NCI-H1694 treated with DMSO at 0.1 percent for 48 hours (cell line): ENCODE data around the gene NCOR1.
"Not testable (repeated sequence)": the region's sequence is repeated elsewhere in the genome, so short reads cannot be mapped to it uniquely, and the experiment has no call there.

Experiments used
- DNase-seq: peaks from one replicate; lab custom pipeline; 2025; lab: John Stamatoyannopoulos, UW

Gene NCOR1

DNA sequence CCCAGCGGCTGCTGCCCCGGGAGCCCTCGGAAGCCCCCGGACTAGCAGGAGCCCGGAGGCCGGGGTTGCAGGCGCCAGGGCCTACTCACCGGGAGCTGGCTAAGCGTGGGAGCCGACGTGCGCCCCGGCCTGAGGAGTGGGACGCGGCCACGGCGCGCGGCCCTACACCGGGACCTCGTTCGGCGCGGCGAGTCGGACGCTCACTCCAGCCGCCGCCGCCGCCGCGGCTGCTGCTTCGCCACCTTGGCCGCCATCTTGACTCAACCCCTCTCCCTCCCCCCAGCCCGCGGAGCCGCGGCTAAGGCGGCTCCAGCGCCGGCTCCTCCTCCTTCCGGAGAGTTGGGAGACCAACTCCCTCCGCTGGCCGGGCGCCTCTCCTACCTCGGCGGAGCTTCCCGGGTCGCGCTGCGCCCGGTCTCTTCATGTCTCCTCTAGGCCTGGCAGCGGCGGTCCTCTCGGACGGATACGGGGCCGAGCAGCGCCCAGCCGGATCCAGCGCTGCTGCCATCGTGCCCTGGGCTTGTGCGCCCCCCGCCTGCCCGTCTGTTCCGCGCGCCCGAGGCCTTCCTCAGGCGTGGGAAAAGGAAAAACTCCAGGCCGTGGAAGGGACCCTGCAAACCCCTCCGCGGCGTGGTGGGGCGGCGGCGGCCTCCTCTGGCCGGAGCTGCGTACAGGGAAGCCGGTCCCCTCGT lies at the start of gene NCOR1:
Gene NCOR1 (minus strand): TSS at position 262 of the 692 bp plus-strand sequence. CDS start 20,965 bp downstream, outside the sequence.
- DNase-seq: peak; percentile 88

- no peak for DNase-seq
Measured at GRCh38 chr17:16262201-16262600, 46.9 kb upstream of the NCOR1 start.

DNA sequence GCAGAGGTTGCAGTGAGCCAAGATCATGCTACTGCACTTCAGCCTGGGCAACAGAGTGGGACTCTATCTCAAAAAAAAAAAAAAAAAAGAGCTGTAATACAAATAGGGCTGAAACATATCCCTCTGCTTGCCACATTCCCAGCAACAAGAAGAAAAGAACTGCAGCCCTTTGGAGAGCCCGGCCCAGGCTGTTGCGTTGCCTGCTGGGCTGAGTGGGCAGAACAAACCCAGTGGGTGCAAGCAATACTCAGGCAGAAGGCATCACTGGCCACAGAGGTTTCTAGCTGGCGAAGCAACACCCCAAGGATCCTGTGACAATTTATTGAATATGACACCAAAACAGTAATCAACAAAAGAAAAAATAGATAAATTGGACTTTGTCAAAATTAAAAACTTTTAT lies 45.7 kb upstream of the NCOR1 start:
- no peak for DNase-seq

GRCh38 chr17:16259926-16260325 lies 44.6 kb upstream of the NCOR1 start:
- no peak for DNase-seq

GRCh38 chr17:16258901-16259300 lies 43.6 kb upstream of the NCOR1 start:
- DNase-seq: no peak

DNA sequence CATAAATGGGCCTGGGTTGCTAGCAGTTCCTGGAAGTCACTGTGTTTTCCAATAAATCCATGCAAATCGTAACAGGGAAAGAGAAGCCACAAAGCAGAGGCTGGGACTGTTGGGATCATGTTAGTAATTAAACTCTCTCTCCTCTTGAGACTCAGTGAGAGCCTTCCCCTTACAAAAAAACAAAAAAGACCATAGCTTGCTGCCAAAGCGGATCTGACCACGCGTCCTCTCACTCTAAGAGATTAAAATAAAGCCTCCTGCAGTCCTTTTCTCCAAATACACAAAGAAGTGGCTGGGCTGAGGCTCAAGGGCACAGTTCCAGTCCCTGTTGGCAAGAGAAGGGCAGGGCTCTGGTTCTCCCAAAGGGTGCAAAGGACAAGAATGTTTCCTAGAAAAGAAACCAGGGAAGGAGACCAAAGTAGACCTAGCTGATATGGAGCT lies 40.2 kb upstream of the NCOR1 start:
- DNase-seq: no peak

DNA sequence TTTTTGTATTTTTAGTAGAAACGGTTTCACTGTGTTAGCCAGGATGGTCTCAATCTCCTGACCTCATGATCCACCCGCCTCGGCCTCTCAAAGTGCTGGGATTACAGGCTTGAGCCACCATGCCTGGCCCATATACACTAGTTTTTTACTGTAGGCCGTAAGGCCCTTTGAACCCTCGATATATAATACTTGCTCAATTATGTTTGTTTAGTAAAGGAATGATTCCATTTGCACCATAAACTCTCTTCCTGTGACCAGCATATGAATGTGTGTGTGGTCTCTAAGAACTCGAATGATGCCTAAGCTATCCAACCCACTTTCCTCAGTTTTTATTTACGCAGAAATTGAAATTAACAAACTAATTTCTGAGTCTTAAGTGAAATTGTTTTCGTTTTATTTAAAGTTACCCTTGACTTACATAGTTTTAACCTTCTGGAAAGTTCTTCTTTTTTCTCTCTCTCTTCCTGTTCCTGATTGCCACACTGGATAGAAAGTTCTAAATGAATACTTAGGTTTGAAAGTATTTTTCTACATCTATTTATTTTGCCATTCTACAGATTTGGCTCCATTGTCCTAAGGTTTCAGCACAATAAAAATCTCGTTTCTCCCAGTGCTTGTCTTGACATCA lies 39.6 kb upstream of the NCOR1 start:
- DNase-seq: no peak

GRCh38 chr17:16251556-16251955 lies 36.2 kb upstream of the NCOR1 start:
- no peak for DNase-seq

DNA sequence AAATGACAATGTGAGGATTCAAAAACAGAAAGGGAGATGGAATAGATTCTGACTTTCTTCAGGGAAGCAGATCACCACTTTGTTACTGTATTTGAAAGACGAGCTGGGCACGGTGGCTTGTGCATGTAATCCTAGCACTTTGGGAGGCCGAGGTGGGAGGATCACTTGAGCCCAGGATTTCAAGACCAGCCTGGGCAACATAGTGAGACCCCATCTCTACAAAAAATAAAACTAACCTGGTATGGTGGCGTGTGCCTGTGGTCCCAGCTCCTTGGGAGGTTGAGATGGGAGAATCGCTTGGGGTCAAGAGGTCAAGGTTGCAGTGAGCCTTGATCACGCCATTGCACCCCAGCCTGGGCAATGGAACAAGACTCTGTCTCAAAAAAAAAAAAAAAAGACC lies 35.7 kb upstream of the NCOR1 start:
- no peak for DNase-seq

- no peak for DNase-seq
Measured at GRCh38 chr17:16250635-16251034, 35.3 kb upstream of the NCOR1 start.

DNA sequence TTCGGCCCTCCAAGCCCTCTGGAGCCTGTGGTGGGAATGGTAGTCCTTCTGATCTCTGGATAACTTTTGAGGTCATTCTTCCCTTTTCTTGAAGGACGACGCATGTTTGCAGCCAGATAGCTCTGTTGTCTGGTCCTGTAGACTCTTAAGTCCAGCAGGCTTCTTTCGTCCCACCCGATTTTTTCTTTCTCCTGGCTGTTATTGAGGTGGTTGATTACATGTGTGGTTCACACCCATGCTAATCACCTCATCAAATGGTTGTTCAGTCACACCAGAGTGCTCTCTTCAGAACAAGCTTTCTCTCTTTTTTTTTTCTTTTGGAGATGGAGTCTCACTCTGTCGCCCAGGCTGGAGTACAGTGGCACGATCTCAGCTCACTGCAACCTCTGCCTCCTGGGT lies 32.3 kb upstream of the NCOR1 start:
- DNase-seq: no peak

- no peak for DNase-seq
Measured at GRCh38 chr17:16243801-16244567, 28.6 kb upstream of the NCOR1 start.

DNA sequence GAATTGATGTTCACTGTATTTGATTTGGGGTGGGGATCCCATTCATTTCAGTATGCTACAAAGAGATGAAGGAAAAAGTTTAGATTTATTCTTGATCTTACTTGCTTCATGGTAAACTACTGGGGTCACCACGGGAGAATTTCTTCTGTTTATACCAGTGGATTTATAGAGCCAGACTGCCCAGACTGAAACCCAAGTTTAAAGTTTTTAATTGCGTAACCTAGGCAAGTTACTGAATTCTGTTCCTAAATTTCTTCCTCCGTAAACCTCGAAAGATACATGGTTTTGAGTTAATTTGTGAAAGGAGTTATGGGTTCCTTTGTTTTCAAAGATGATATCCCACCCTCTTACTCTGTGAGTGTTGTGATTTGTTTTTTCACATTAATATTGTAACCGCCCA lies 28.1 kb upstream of the NCOR1 start:
- DNase-seq: no peak

DNA sequence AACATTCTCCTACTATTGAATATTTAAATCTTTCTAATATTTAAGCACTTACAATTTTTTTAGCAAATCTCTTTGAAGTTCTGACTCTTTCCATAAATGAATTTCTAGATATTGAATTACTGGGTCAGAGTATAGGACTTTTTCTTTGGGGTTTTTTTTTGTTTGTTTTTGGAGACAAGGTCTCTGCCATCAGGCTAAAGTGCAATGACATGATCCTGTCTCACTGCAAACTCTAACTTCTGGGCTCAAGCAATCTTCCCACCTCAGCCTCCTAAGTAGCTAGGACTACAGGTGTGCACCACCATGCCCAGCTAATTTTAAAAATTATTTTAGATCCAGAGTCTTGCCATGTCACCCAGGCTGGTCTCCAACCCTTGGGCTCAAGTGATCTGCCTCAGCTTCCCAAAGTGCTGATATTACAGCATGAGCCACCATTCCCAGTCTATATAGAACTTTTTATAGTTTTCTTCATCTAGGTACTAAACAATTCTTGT lies 26.6 kb upstream of the NCOR1 start:
- no peak for DNase-seq

GRCh38 chr17:16239931-16240330 lies 24.6 kb upstream of the NCOR1 start:
- no peak for DNase-seq

DNA sequence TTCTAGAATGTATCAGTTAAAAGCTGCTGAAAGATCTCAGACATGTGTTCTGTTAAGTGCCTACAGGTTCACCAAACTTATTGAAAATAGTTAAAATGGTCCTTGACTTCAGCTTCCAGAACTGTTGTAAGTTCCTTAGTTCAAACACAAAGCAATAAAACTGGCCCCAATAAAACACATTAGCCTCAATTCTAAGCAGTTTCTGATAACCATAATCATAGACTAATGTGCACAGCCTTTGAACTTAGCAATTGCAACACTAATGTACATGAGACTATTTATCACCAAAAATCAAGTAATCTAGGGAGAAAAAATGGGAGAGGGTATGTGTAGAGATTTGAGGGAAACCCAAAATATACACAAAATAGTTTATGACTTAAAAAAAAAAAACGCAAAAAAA lies 17.1 kb upstream of the NCOR1 start:
- no peak for DNase-seq

- DNase-seq: not testable (repeated sequence)
Measured at GRCh38 chr17:16229912-16230561, 14.7 kb upstream of the NCOR1 start.

DNA sequence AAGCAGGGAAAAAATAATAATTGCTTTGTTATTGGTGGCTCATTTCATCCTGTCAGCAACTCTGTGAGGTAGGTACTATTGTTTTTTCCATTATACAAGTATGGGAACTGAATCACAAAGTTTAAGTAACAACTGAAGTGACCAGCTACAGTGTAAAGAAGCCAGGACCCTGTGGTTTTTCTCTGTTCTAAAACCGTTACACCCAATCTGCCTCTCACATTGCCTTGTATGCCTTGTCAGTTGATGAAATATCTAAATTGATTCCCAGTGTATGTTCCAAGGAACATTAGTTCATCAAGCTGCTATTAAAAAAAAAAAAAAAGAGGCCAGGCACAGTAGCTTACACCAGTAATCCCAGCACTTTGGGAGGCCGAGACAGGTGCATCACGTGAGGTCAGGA lies 7.1 kb upstream of the NCOR1 start:
- DNase-seq: no peak

- DNase-seq: peak; percentile 94
Measured at GRCh38 chr17:16217002-16217635, 1.8 kb upstream of the NCOR1 start, which contains the start of gene PIGL. Gene PIGL, plus strand, starts transcription at chr17:16217210. Its CDS starts 17 bp downstream, at chr17:16217227.

DNA sequence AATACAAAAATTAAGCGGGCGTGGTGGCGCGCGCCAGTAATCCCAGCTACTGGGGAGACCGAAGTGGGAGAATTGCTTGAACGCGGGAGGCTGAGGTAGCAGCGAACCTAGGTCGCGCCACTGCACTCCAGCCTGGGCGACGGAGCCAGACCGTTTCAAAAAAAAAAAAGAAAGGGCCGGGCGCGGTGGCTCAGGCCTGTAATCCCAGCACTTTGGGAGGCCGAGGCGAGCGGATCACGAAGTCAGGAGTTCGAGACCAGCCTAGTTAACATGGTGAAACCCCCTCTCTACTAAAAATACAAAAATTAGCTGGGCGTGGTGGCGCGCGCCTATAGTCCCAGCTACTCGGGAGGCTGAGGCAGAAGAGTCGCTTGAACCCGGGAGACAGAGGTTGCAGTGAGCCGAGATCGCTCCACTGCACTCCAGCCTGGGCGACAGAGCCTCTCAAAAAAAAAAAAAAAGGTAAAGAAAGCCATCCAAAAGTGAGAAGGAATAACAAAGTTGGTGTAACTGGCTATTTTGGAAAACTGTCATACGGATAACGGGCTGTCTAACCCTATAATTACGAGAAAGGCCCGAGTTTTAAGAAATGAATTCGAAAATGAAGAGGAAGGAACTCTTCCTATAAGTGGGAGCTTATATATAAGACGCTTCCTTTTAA lies 1.1 kb upstream of the NCOR1 start:
- not testable (repeated sequence) for DNase-seq

GRCh38 chr17:16215965-16216316 lies 607 bp upstream of the NCOR1 start:
- no peak for DNase-seq

DNA sequence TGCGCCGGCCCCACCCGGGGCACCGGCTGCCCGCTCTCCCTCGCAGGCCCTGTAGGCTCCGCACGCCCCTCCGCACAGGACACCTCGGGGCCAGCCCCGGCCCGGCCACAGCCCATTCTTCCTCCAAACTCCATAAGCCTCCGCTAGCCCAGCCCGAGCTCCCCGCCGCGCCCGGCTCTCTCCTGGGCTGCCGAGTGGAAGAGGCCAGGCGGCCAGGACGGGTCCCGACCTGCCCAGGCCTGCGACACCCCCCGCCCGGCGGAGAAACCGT lies 397 bp downstream of the NCOR1 start:
- DNase-seq: no peak
